Astrocyte (in vitro differentiated cells and primary cell): ENCODE results near the gene GPR137B. TPM values are rescaled to one million over a fixed set of nuclear protein-coding genes. Genes with fewer than 3 reads are reported as not detected.
"Not testable (repeated sequence)": the region's sequence is repeated elsewhere in the genome, so short reads cannot be mapped to it uniquely, and the experiment has no call there.

ENCODE experiments used
- DNase-seq: peaks from one replicate; pipeline ENCODE4 v3.0.0-alpha.2; 2010; ENCODE audit warnings: low read depth
- FAIRE-seq: peaks from 2 replicates; lab custom pipeline; 2011; peaks lifted over from hg19 to GRCh38; lab: Jason Lieb, UNC
- H2AFZ ChIP-seq: 2 replicates; pipeline ENCODE4 v1.6.0; 2012; ENCODE audit warnings: low read depth, low read length, inconsistent platforms
- H3K27ac ChIP-seq: 2 replicates; pipeline ENCODE4 v1.5.1; 2011; ENCODE audit warnings: low read depth, low read length, inconsistent platforms
- H3K27me3 ChIP-seq: 2 replicates; pipeline ENCODE4 v1.6.0; 2011; ENCODE audit warnings: low read length, inconsistent platforms; ENCODE audit not compliant: insufficient read depth
- H3K36me3 ChIP-seq: 2 replicates; pipeline ENCODE4 v1.5.1; 2011; ENCODE audit warnings: low read length, inconsistent platforms; ENCODE audit not compliant: insufficient read depth
- H3K4me1 ChIP-seq: 2 replicates; pipeline ENCODE4 v1.5.1; 2011; ENCODE audit warnings: low read length, inconsistent platforms; ENCODE audit not compliant: insufficient read depth
- H3K4me2 ChIP-seq: 2 replicates; pipeline ENCODE4 v1.6.0; 2012; ENCODE audit warnings: low read length, inconsistent platforms
- H3K4me3 ChIP-seq: 2 replicates; pipeline ENCODE4 v1.5.1; 2011; ENCODE audit warnings: low read depth, mild to moderate bottlenecking, low read length, inconsistent platforms; ENCODE audit not compliant: insufficient read depth
- H3K79me2 ChIP-seq: 2 replicates; pipeline ENCODE4 v1.6.0; 2012; ENCODE audit warnings: mild to moderate bottlenecking, low read length, inconsistent platforms; ENCODE audit not compliant: insufficient read depth
- H3K9ac ChIP-seq: 2 replicates; pipeline ENCODE4 v1.6.0; 2012; ENCODE audit warnings: mild to moderate bottlenecking, low read length, inconsistent platforms
- H3K9me3 ChIP-seq: 2 replicates; pipeline ENCODE4 v1.5.1; 2012; ENCODE audit warnings: low read depth, mild to moderate bottlenecking, low read length, inconsistent platforms; ENCODE audit not compliant: insufficient read depth
- H4K20me1 ChIP-seq: 2 replicates; pipeline ENCODE4 v1.6.0; 2012; ENCODE audit warnings: low read length, inconsistent platforms; ENCODE audit not compliant: insufficient read depth
- H3K27ac Mint-ChIP-seq: one replicate; pipeline ENCODE4 v1.8.0; 2021; ENCODE audit warnings: mild to moderate bottlenecking, mixed read lengths; ENCODE audit not compliant: unreplicated experiment
- H3K27me3 Mint-ChIP-seq: one replicate; pipeline ENCODE4 v1.8.0; 2021; ENCODE audit warnings: low read depth, mixed read lengths; ENCODE audit not compliant: unreplicated experiment
- H3K36me3 Mint-ChIP-seq: one replicate; pipeline ENCODE4 v1.8.0; 2021; ENCODE audit warnings: low read depth, mixed read lengths; ENCODE audit not compliant: unreplicated experiment
- H3K4me1 Mint-ChIP-seq: one replicate; pipeline ENCODE4 v1.8.0; 2021; ENCODE audit warnings: low read depth, mixed read lengths; ENCODE audit not compliant: unreplicated experiment
- H3K4me3 Mint-ChIP-seq: one replicate; pipeline ENCODE4 v1.8.0; 2021; ENCODE audit warnings: mild to moderate bottlenecking, moderate library complexity, mixed read lengths; ENCODE audit not compliant: unreplicated experiment
- H3K9me3 Mint-ChIP-seq: one replicate; pipeline ENCODE4 v1.8.0; 2021; ENCODE audit warnings: mild to moderate bottlenecking, mixed read lengths; ENCODE audit not compliant: unreplicated experiment
- EZH2 ChIP-seq: IDR thresholded peaks from 2 replicates; pipeline ENCODE4 v1.6.1; 2012; ENCODE audit warnings: mild to moderate bottlenecking, low read length, inconsistent platforms; ENCODE audit not compliant: insufficient read depth
- total RNA-seq: library from RNA; stranded (reverse); gene quantifications from 2 replicates; pipeline ENCODE4 v1.2.1, GENCODE V29; 2021
- TF ChIP-seq, protein P1 (sequence below): IDR thresholded peaks from 2 replicates; pipeline ENCODE4 v1.5.1; 2011; ENCODE audit warnings: low read depth, mild to moderate bottlenecking, inconsistent platforms, low read length, moderate library complexity; ENCODE audit not compliant: insufficient read depth

Gene GPR137B
- total RNA-seq, 1 donor from 2014 or later = 12.9 TPM

- DNase-seq (no peak), FAIRE-seq (no peak)
- no peak overlapping the region for H3K4me3 Mint-ChIP-seq
- no peaks in the 10 kb centered on the region for H3K79me2 ChIP-seq
- no peaks in the 10 kb centered on the region for H3K4me1 ChIP-seq
- no peak overlapping the region for H3K27ac ChIP-seq
- peaks cover 18% of the 10 kb centered on the region for H3K9me3 Mint-ChIP-seq
- H3K4me2 ChIP-seq = no peak overlapping the region
- TF ChIP-seq EZH2 = no peak
- TF ChIP-seq, protein P1, sequence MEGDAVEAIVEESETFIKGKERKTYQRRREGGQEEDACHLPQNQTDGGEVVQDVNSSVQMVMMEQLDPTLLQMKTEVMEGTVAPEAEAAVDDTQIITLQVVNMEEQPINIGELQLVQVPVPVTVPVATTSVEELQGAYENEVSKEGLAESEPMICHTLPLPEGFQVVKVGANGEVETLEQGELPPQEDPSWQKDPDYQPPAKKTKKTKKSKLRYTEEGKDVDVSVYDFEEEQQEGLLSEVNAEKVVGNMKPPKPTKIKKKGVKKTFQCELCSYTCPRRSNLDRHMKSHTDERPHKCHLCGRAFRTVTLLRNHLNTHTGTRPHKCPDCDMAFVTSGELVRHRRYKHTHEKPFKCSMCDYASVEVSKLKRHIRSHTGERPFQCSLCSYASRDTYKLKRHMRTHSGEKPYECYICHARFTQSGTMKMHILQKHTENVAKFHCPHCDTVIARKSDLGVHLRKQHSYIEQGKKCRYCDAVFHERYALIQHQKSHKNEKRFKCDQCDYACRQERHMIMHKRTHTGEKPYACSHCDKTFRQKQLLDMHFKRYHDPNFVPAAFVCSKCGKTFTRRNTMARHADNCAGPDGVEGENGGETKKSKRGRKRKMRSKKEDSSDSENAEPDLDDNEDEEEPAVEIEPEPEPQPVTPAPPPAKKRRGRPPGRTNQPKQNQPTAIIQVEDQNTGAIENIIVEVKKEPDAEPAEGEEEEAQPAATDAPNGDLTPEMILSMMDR = no peak
- peaks cover 5% of the 10 kb centered on the region for H3K9me3 ChIP-seq
- H3K4me3 ChIP-seq = no peak overlapping the region
- no peaks in the 10 kb centered on the region for H3K36me3 ChIP-seq
- H3K27me3 ChIP-seq = no peaks in the 10 kb centered on the region
- H3K9ac ChIP-seq = no peak overlapping the region
- no peaks in the 10 kb centered on the region for H3K4me1 Mint-ChIP-seq
- no peaks in the 10 kb centered on the region for H3K27me3 Mint-ChIP-seq
- peak overlapping the region; percentile 41 for H3K27ac Mint-ChIP-seq
- peaks cover 8% of the 10 kb centered on the region for H4K20me1 ChIP-seq
- no peak overlapping the region for H2AFZ ChIP-seq
- peaks cover 27% of the 10 kb centered on the region for H3K36me3 Mint-ChIP-seq
Measured at GRCh38 chr1:236160540-236161127, 18.3 kb downstream of the GPR137B start.

GRCh38 chr1:236161230-236161629 is 18.9 kb downstream of the GPR137B start:
- DNase-seq = no peak
- H3K4me3 Mint-ChIP-seq = no peak overlapping the region

GRCh38 chr1:236161755-236162154 is 19.4 kb downstream of the GPR137B start:
- H3K4me3 Mint-ChIP-seq, H3K4me2 ChIP-seq, FAIRE-seq: not testable (repeated sequence)

More at GRCh38 chr1:236161230-236161629, 18.9 kb downstream of the GPR137B start:
- peaks cover 18% of the 10 kb centered on the region for H3K9me3 Mint-ChIP-seq
- peaks cover 8% of the 10 kb centered on the region for H4K20me1 ChIP-seq
- no peaks in the 10 kb centered on the region for H3K79me2 ChIP-seq
- no peak overlapping the region for H3K27ac ChIP-seq
- H3K36me3 ChIP-seq = no peaks in the 10 kb centered on the region
- H3K27ac Mint-ChIP-seq = no peak overlapping the region
- H3K9me3 ChIP-seq = peaks cover 5% of the 10 kb centered on the region
- H3K4me1 ChIP-seq = no peaks in the 10 kb centered on the region
- H3K4me1 Mint-ChIP-seq = no peaks in the 10 kb centered on the region
- no peak overlapping the region for H3K4me3 ChIP-seq
- no peak overlapping the region for H2AFZ ChIP-seq
- no peak overlapping the region for H3K9ac ChIP-seq
- H3K27me3 Mint-ChIP-seq = no peaks in the 10 kb centered on the region
- FAIRE-seq = no peak
- peaks cover 27% of the 10 kb centered on the region for H3K36me3 Mint-ChIP-seq
- H3K4me2 ChIP-seq = no peak overlapping the region
- H3K27me3 ChIP-seq = no peaks in the 10 kb centered on the region
- no peak for TF ChIP-seq EZH2
- TF ChIP-seq, protein P1 = no peak

More at GRCh38 chr1:236161755-236162154, 19.4 kb downstream of the GPR137B start:
- not testable (repeated sequence) for H3K79me2 ChIP-seq, H3K27me3 ChIP-seq, H3K36me3 ChIP-seq, H3K4me1 Mint-ChIP-seq, H3K9ac ChIP-seq, H3K27ac ChIP-seq, H3K9me3 ChIP-seq, H2AFZ ChIP-seq, H3K27ac Mint-ChIP-seq, H3K4me3 ChIP-seq, H4K20me1 ChIP-seq, H3K27me3 Mint-ChIP-seq, H3K4me1 ChIP-seq, DNase-seq
- H3K9me3 Mint-ChIP-seq = peaks cover 18% of the 10 kb centered on the region
- H3K36me3 Mint-ChIP-seq = peaks cover 27% of the 10 kb centered on the region
